HS-5 (cell line): ENCODE data around the gene KRT222.

Experiments
- DNase-seq: peaks from one replicate; pipeline ENCODE4 v3.0.0-alpha.2; 2012; ENCODE audit warnings: low read depth

The KRT222 gene

GRCh38 chr17:40615068-40615840, 49.7 kb downstream of the KRT222 start:
- DNase-seq: no peak

GRCh38 chr17:40614431-40615067, 50.4 kb downstream of the KRT222 start:
- no peak for DNase-seq

GRCh38 chr17:40613467-40614154, 51.4 kb downstream of the KRT222 start:
- DNase-seq: no peak

GRCh38 chr17:40612599-40613244, 52.3 kb downstream of the KRT222 start:
- DNase-seq: no peak

- DNase-seq: no peak
Observed at GRCh38 chr17:40611840-40612474, 53.0 kb downstream of the KRT222 start.

- no peak for DNase-seq
Observed at GRCh38 chr17:40610359-40610758, 54.6 kb downstream of the KRT222 start.

GRCh38 chr17:40608061-40608581, 56.9 kb downstream of the KRT222 start:
- no peak for DNase-seq

- no peak for DNase-seq
Observed at GRCh38 chr17:40607641-40608040, 57.3 kb downstream of the KRT222 start.

- DNase-seq: no peak
Observed at GRCh38 chr17:40606548-40607353, 58.2 kb downstream of the KRT222 start.

- no peak for DNase-seq
Observed at GRCh38 chr17:40605306-40605705, 59.7 kb downstream of the KRT222 start.
